ENCODE measurements around the gene TWIST2.

- TF ChIP-seq POLR2A (IDR thresholded peaks at IDR 0.05; ENCODE audit: low read depth, low read length) (no peak), POLR2AphosphoS5 (IDR thresholded peaks at IDR 0.05; ENCODE audit: low read depth, low read length) (no peak)
Measured at GRCh38 chr2:238895891-238896600, 48.2 kb downstream of the TWIST2 start.

Measured in GM12892 (cell line).